ENCODE data around the gene AAMDC.

Gene AAMDC

GRCh38 chr11:77820565-77821348, at the start of gene AAMDC, which contains the start of gene RSF1:
AAMDC (plus strand) TSS chr11:77821144; CDS start chr11:77842497, 21,353 bp downstream.
RSF1 (minus strand) TSS chr11:77820722; CDS start chr11:77820714, 8 bp downstream.
- peak; percentile 95 for DNase-seq

- no peak for DNase-seq
Measured at GRCh38 chr11:77775936-77776335, 45.0 kb upstream of the AAMDC start.

DNA sequence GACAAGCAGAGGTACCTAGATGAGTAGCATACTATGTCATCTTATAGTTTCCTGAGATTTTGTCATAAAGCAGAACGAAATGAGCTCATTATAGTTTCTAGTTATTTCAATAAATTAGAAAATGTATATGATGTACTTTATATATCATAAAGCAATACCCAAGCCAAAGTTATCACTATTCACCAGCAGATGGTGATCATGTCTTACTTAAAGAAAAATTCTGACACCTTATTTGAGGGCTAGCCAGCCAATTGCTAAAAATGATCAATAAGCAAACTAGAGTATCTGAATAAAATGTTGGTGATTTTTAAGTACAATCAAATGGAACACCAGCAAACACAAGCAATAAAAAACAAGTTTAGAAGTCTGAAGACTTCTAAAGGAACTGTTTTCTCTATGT, 44.5 kb upstream of the AAMDC start:
- peak; percentile 12 for DNase-seq

- no peak for DNase-seq
Measured at GRCh38 chr11:77778118-77778517, 42.8 kb upstream of the AAMDC start.

DNA sequence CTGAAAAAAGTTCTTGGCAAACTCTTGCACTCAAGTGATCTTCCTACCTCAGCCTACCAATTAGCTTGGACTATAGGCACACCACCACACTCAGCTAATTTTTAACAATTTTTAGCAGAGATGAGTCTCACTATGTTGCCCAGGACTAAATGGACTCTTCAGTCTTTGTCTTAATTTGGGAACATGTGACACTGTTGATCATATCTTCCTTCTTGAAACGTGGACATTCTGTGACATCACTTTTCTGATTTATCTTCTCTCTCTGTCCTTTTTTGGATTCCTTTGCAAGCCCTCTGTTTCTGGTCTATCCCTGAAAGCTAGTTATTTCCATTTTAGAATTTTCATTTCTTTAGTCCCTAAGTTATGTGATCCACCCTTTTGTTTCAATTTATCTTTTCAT, 42.4 kb upstream of the AAMDC start:
- no peak for DNase-seq

- no peak for DNase-seq
Measured at GRCh38 chr11:77779935-77780334, 41.0 kb upstream of the AAMDC start.

- no peak for DNase-seq
Measured at GRCh38 chr11:77783025-77783424, 37.9 kb upstream of the AAMDC start.

- no peak for DNase-seq
Measured at GRCh38 chr11:77784572-77784971, 36.4 kb upstream of the AAMDC start.

- no peak for DNase-seq
Measured at GRCh38 chr11:77789061-77789730, 31.7 kb upstream of the AAMDC start.

GRCh38 chr11:77789731-77790476, 31.0 kb upstream of the AAMDC start:
- no peak for DNase-seq

- no peak for DNase-seq
Measured at GRCh38 chr11:77791301-77791700, 29.6 kb upstream of the AAMDC start.

- DNase-seq: no peak
Measured at GRCh38 chr11:77793972-77794371, 27.0 kb upstream of the AAMDC start.

- DNase-seq: no peak
Measured at GRCh38 chr11:77799338-77799737, 21.6 kb upstream of the AAMDC start.

GRCh38 chr11:77800449-77800848, 20.5 kb upstream of the AAMDC start:
- no peak for DNase-seq

DNA sequence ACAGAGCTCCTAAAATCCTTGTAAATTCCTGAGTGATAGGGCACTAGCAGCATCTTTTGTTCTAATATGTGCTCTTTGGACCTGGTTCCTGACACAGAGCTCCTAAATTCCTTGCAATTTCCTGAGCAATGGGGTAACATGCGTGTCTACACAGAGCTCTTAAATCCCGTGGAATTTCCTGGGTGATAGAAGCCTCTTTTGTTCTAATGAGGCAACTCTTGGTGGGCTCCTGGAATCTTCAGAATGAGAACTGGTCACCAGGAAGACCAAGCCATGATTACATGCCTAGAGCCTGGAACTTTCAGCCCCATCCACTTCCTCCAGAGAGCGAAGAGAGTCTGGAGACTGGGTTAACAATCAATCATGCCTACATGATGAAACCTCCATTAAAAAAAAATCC, 19.5 kb upstream of the AAMDC start:
- DNase-seq: no peak

DNA sequence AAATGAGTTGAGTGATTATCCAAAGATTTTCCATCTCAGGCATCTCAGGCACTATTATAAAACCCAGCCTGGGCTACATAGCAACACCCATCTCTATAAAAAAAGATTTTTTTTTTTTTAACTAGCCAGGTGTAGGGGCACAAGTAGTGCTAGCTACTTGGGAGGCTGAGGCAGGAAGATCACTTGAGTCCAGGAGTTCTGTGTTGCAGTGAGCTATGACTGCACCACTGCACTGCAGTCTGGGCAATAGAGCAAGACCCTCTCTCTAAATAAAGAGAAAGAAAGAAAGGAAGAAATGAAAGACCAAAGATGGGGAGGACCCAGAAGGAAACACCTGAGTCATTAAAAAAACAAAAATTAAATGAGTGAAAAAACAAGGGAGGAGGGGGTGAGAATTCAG, 14.5 kb upstream of the AAMDC start:
- no peak for DNase-seq

- DNase-seq: no peak
Measured at GRCh38 chr11:77806993-77807392, 14.0 kb upstream of the AAMDC start.

DNA sequence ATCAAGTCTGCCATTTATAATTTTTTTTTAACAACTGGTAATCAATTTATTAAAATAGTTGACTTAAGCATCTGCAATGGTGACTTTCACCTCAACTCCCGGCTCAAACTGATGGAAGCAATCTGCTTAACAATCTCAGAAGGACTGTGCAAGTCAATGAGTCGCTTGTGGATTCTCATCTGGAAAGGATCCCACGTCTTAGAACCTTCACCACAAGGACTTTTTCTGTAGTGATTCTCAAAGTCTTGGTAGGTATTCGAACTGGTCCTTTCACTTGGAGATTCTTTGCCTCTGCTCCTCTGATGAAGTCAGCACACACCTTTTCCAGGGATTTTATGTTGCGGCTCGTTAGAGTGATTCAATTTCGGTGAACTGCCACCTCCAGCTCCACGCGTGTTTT, 7.7 kb upstream of the AAMDC start:
- no peak for DNase-seq

- DNase-seq: no peak
Measured at GRCh38 chr11:77814848-77815247, 6.1 kb upstream of the AAMDC start.

DNA sequence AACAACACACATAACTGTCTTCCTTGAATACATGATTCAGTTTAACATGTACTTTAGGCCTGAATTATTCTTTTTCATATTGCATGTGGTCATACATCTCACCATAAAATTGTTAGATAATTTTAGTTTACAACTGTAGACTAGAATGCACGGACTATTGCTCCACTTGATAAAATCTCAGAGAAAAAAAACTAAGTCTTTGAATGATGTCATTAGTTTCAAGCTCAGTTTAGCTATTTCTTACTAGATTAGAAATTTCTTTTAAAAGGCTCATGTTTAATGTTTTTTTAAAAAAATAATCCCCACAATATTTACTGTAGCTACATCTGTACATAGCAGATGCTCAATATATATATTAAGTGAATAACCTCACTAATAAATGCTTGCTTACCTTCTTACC, 5.5 kb upstream of the AAMDC start:
- no peak for DNase-seq

- peak; percentile 64 for DNase-seq
Measured at GRCh38 chr11:77819411-77819920, 1.5 kb upstream of the AAMDC start.

GRCh38 chr11:77819921-77820564, 901 bp upstream of the AAMDC start:
- no peak for DNase-seq

DNA sequence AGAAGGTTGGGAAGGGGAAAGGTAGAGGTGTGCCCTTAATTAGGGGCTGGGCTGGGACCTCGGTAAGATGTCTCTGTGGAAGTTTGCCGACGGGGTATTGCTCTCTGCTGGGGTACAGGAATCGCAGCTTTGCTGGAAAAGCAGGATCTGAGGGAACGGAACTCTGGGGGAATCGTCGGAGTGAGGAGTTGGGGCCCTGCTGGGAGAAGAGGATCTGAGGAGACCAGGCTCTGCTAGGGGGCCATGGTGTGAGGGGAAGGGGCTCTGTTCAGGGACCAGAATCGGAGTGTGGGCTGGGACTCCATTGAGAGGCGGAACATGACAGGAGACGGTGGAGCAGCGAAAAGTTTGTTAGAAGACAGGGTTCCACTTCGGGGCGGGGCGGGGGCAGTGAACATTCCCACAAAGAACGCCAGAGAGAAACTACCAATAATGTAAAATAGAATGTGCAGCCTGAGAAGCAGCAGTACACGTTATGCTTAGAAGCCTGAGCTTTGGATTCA, 456 bp downstream of the AAMDC start:
- no peak for DNase-seq

Measured in NCI-H1694 (cell line).